ENCODE measurements around the gene SLC5A6.

- TF ChIP-seq ZNF274 (IDR thresholded peaks at IDR 0.05; ENCODE audit: low read depth, low read length) (no peak), SUZ12 (IDR thresholded peaks at IDR 0.05; ENCODE audit: extremely low read depth, insufficient read depth, insufficient read length) (no peak)
Measured at GRCh38 chr2:27236136-27236535, 24.1 kb upstream of the SLC5A6 start.

Data from NT2/D1 (cell line).